HEK293 (cell line): Measurements from ENCODE around the gene ANKRD50.

ENCODE experiments used
- CTCF ChIA-PET: fragments of 350-600 bp; formaldehyde crosslinking; extraction: SDS; loops from one replicate; lab custom pipeline; 2021; ENCODE audit warnings: antibody characterized with exemption; lab: Yijun Ruan, JAX
- POLR2A ChIA-PET: fragments of 300-600 bp; formaldehyde crosslinking; extraction: SDS; loops from one replicate; lab custom pipeline; 2020; ENCODE audit warnings: antibody characterized with exemption, inconsistent platforms; lab: Yijun Ruan, JAX
- H3K27ac ChIP-seq: fragments of 200-500 bp; sonication (Bioruptor generic); 2 replicates; pipeline ENCODE4 v1.5.1; 2014; ENCODE audit warnings: low read depth, low read length, control low read depth, inconsistent platforms; ENCODE audit errors: extremely low read depth
- H3K36me3 ChIP-seq, 2 experiments: fragments of 200-500 bp in 1 of 2; sonication (Bioruptor generic) in 1 of 2; 1 replicate in 1 of 2; 2 replicates in 1 of 2; pipeline ENCODE4 v1.5.1; 2014 to 2017; ENCODE audit warnings: inconsistent platforms in 2 of 2, low read length in 2 of 2; ENCODE audit not compliant: control insufficient read depth in 2 of 2, insufficient read depth in 1 of 2
- H3K4me1 ChIP-seq: fragments of 200-500 bp; sonication (Bioruptor generic); 2 replicates; pipeline ENCODE4 v1.5.1; 2014; ENCODE audit warnings: mild to moderate bottlenecking, low read length, inconsistent platforms; ENCODE audit not compliant: control insufficient read depth, insufficient read depth
- H3K4me3 ChIP-seq: 2 replicates; pipeline ENCODE4 v1.5.1; 2011; ENCODE audit warnings: low read depth, mild to moderate bottlenecking, control low read depth, low read length, moderate library complexity
- H3K9me3 ChIP-seq: fragments of 200-500 bp; sonication (Bioruptor generic); 2 replicates; pipeline ENCODE4 v1.5.1; 2014; ENCODE audit warnings: low read depth, low read length, inconsistent platforms; ENCODE audit not compliant: control insufficient read depth, insufficient read depth
- AEBP2 ChIP-seq: fragments of 450-650 bp; formaldehyde crosslinking; IDR thresholded peaks from 2 replicates; pipeline ENCODE4 v1.5.1; 2016; ENCODE audit warnings: missing biosample characterization, missing genetic modification characterization, borderline replicate concordance
- INSM2 ChIP-seq: fragments of 450-650 bp; formaldehyde crosslinking; IDR thresholded peaks from 2 replicates; pipeline ENCODE4 v1.5.1; 2016; ENCODE audit warnings: missing biosample characterization, missing genetic modification characterization
- SP3 ChIP-seq: fragments of 450-650 bp; formaldehyde crosslinking; IDR thresholded peaks from 2 replicates; pipeline ENCODE4 v1.5.1; 2016; ENCODE audit warnings: missing biosample characterization, missing genetic modification characterization
- WT1 ChIP-seq: fragments of 450-650 bp; formaldehyde crosslinking; IDR thresholded peaks from 2 replicates; pipeline ENCODE4 v1.5.1; 2016; ENCODE audit warnings: missing biosample characterization, missing genetic modification characterization
- YY2 ChIP-seq: fragments of 450-650 bp; formaldehyde crosslinking; IDR thresholded peaks from 2 replicates; pipeline ENCODE4 v1.5.1; 2016; ENCODE audit warnings: missing biosample characterization, missing genetic modification characterization
- ZBTB26 ChIP-seq: fragments of 450-650 bp; formaldehyde crosslinking; optimal IDR thresholded peaks from 2 replicates; pipeline ENCODE3; 2016; ENCODE audit warnings: missing biosample characterization, mild to moderate bottlenecking, missing genetic modification characterization
- ZFP41 ChIP-seq: fragments of 450-650 bp; formaldehyde crosslinking; IDR thresholded peaks from 2 replicates; pipeline ENCODE4 v1.5.1; 2016; ENCODE audit warnings: missing biosample characterization, missing genetic modification characterization, borderline replicate concordance
- ZNF112 ChIP-seq: fragments of 450-650 bp; formaldehyde crosslinking; IDR thresholded peaks from 2 replicates; pipeline ENCODE4 v1.5.0; 2017; ENCODE audit warnings: missing biosample characterization, missing genetic modification characterization
- ZNF223 ChIP-seq: fragments of 450-650 bp; formaldehyde crosslinking; IDR thresholded peaks from 2 replicates; pipeline ENCODE4 v1.5.1; 2016; ENCODE audit warnings: missing biosample characterization, missing genetic modification characterization
- ZNF280D ChIP-seq: fragments of 450-650 bp; formaldehyde crosslinking; IDR thresholded peaks from 2 replicates; pipeline ENCODE4 v1.5.1; 2016; ENCODE audit warnings: missing biosample characterization, missing genetic modification characterization
- ZNF350 ChIP-seq: fragments of 450-650 bp; formaldehyde crosslinking; IDR thresholded peaks from 2 replicates; pipeline ENCODE4 v1.5.0; 2017; ENCODE audit warnings: missing biosample characterization, mild to moderate bottlenecking, missing genetic modification characterization
- ZNF391 ChIP-seq: fragments of 450-650 bp; formaldehyde crosslinking; IDR thresholded peaks from 2 replicates; pipeline ENCODE4 v1.5.1; 2016; ENCODE audit warnings: low read depth, missing biosample characterization, missing genetic modification characterization, borderline replicate concordance
- ZNF398 ChIP-seq: fragments of 450-650 bp; formaldehyde crosslinking; IDR thresholded peaks from 2 replicates; pipeline ENCODE4 v1.5.1; 2017; ENCODE audit warnings: missing biosample characterization, missing genetic modification characterization
- ZNF561 ChIP-seq: fragments of 450-650 bp; IDR thresholded peaks from 2 replicates; pipeline ENCODE4 v1.5.1; 2018; ENCODE audit warnings: missing biosample characterization, missing genetic modification characterization, borderline replicate concordance
- ZSCAN16 ChIP-seq: fragments of 450-650 bp; formaldehyde crosslinking; IDR thresholded peaks from 2 replicates; pipeline ENCODE4 v1.5.1; 2016; ENCODE audit warnings: missing biosample characterization, missing genetic modification characterization
- TF ChIP-seq, protein P1 (sequence below): fragments of 450-650 bp; formaldehyde crosslinking; IDR thresholded peaks from 2 replicates; pipeline ENCODE4 v1.5.1; 2016; ENCODE audit warnings: missing biosample characterization, missing genetic modification characterization

Gene ANKRD50

DNA sequence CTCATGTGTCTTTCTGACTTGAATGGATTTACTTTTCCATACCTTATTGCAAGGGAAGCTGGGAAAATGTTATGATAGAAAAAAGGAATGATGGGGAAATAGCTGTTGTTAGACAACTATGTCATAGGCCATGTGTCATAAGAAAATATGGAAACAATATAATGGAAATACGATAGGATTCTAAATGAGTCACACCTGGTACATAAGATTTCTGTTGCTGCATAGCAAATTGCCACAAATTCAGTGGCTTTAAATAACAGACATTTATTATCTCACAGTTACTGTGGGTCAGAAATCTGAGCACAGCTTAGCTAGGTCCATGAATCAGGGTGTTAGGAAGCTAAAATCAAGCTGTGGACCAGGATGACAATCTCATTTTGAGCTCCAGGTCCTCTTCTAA, 44.6 kb upstream of the ANKRD50 start (continued):
- TF ChIP-seq ZNF280D (no peak), ZSCAN16 (tag by site-specific recombination) (no peak), ZNF350 (tag by site-specific recombination) (no peak), ZNF223 (no peak), AEBP2 (tag by site-specific recombination) (no peak), ZNF561 (tag by site-specific recombination) (no peak), ZBTB26 (tag by site-specific recombination) (no peak), ZFP41 (tag by site-specific recombination) (no peak), SP3 (tag by site-specific recombination) (no peak), ZNF398 (no peak)
- TF ChIP-seq, protein P1, sequence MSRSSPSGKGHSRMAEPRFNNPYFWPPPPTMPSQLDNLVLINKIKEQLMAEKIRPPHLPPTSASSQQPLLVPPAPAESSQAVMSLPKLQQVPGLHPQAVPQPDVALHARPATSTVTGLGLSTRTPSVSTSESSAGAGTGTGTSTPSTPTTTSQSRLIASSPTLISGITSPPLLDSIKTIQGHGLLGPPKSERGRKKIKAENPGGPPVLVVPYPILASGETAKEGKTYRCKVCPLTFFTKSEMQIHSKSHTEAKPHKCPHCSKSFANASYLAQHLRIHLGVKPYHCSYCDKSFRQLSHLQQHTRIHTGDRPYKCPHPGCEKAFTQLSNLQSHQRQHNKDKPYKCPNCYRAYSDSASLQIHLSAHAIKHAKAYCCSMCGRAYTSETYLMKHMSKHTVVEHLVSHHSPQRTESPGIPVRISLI (tag by site-specific recombination): no peak

DNA sequence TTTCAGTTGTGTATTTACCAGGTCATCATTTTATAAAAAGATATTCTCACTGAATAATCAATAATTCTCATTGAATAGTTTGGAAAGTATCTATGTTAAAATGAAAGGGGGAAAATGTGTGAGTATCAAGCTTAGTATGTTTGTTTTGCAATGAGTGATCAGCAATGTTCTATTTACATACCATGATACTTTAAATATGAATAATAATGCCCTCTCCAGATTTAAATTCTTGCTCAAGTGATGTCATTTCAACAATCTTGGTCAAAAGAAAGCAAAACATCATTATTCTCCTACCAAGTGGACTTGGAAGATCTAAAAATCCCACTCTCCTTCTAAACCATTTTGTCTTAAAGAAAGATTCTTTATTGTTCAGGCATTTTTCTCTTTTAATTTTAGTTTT, 42.1 kb upstream of the ANKRD50 start:
- Histone ChIP-seq H3K9me3 (no peaks in the 10 kb centered on the region), H3K36me3 (no peaks in the 10 kb centered on the region), H3K4me3 (no peak overlapping the region), H3K4me1 (no peaks in the 10 kb centered on the region), H3K27ac (no peak overlapping the region)
- TF ChIP-seq ZNF391 (tag by site-specific recombination) (no peak), YY2 (tag by site-specific recombination) (no peak), INSM2 (tag by site-specific recombination) (no peak), WT1 (tag by site-specific recombination) (no peak), ZNF112 (tag by site-specific recombination) (no peak)
- CTCF ChIA-PET: no interaction called here
- POLR2A ChIA-PET: no interaction called here
